ENCODE data around the gene TCTA.

DNA sequence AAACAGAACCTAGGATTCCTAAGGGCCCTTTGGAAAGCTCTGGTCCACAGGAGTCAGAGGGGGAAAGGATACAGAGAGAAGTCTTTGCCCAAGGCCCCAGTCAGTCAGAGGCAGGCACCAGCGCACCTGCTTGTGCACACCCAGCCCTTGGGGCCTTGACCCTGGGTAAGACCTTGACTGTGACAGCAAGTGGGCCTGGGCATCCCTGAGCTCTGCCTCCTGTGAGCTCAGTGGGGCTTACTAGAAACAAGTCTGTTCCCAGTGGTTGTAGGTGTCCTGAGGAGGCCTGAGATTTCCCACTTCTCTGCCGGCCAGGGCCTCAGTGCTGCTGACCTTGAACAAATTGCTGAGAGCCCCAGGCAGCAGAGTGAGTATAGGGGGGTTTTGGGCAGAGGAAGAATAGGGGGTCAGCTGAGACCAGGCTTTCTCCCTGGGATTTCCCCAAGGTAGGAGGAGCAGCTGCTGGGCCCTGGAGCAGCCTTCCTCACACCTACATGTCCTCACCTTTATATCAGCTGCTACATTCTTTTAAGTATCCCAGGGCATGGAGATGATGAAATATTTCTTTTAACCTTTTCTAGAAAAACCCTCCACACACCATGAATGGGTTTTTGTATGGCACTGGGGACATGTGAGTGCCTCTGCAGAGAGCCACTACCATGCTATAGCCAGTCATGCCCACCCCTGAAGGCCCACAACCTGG is 48.1 kb downstream of the TCTA start:
- TF ChIP-seq EZH2 (IDR thresholded peaks at IDR 0.05; ENCODE audit: borderline replicate concordance, insufficient read depth, low read depth, low read length, poor library complexity, severe bottlenecking): no peak
- TF ChIP-seq, protein P1, sequence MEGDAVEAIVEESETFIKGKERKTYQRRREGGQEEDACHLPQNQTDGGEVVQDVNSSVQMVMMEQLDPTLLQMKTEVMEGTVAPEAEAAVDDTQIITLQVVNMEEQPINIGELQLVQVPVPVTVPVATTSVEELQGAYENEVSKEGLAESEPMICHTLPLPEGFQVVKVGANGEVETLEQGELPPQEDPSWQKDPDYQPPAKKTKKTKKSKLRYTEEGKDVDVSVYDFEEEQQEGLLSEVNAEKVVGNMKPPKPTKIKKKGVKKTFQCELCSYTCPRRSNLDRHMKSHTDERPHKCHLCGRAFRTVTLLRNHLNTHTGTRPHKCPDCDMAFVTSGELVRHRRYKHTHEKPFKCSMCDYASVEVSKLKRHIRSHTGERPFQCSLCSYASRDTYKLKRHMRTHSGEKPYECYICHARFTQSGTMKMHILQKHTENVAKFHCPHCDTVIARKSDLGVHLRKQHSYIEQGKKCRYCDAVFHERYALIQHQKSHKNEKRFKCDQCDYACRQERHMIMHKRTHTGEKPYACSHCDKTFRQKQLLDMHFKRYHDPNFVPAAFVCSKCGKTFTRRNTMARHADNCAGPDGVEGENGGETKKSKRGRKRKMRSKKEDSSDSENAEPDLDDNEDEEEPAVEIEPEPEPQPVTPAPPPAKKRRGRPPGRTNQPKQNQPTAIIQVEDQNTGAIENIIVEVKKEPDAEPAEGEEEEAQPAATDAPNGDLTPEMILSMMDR (IDR thresholded peaks at IDR 0.05): no peak

All from B cell (primary cell).